PC-3 (cell line): ENCODE data around the gene OGDH. TPM values are rescaled to one million over a fixed set of nuclear protein-coding genes. Genes with fewer than 3 reads are reported as not detected.

Experiments used
- ATAC-seq: fragments of 200-7000 bp; cut with Tn5 transposase; 2 replicates; pipeline ENCODE4 v1.9.1; 2020; ENCODE audit warnings: mild to moderate bottlenecking, moderate library complexity
- BruUV-seq: library from RNA; stranded (reverse); fragments of 400-500 nt; replicated peaks from 2 replicates; lab custom pipeline; 2021; lab: Mats Ljungman, UMichigan
- CTCF ChIA-PET: fragments of 300-600 bp; sonication (Branson Sonifier 250); formaldehyde crosslinking; loops from one replicate; lab custom pipeline; 2022; ENCODE audit warnings: antibody characterized with exemption; lab: Charles Lee
- POLR2A ChIA-PET: fragments of 300-600 bp; sonication (Branson Sonifier 250); formaldehyde crosslinking; loops from one replicate; lab custom pipeline; 2022; ENCODE audit warnings: antibody characterized with exemption; ENCODE audit not compliant: unreplicated experiment; lab: Charles Lee
- DNase-seq: peaks from one replicate; pipeline ENCODE4 v3.0.0-alpha.2; 2015
- H2AFZ ChIP-seq: fragments of 300-600 bp; sonication (generic); 2 replicates; pipeline ENCODE4 v1.6.0; 2016; ENCODE audit warnings: antibody characterized with exemption, low read length
- H3F3A ChIP-seq: fragments of 300-600 bp; sonication (generic); one replicate; pipeline ENCODE4 v1.6.0; 2017; ENCODE audit warnings: antibody characterized with exemption, low read length, control low read depth, mild to moderate bottlenecking; ENCODE audit not compliant: unreplicated experiment
- H3K27ac ChIP-seq: fragments of 300-600 bp; sonication (generic); 2 replicates; pipeline ENCODE4 v1.5.1; 2016; ENCODE audit warnings: mild to moderate bottlenecking, low read length
- H3K27me3 ChIP-seq: fragments of 300-600 bp; sonication (generic); 2 replicates; pipeline ENCODE4 v1.6.1; 2016; ENCODE audit warnings: low read length, mixed read lengths
- H3K36me3 ChIP-seq: fragments of 300-600 bp; sonication (generic); 2 replicates; pipeline ENCODE4 v1.6.1; 2016; ENCODE audit warnings: low read depth, mixed run types, low read length, mixed read lengths
- H3K4me1 ChIP-seq: fragments of 300-600 bp; sonication (generic); 2 replicates; pipeline ENCODE4 v1.5.1; 2016; ENCODE audit warnings: low read length; ENCODE audit not compliant: insufficient read depth
- H3K4me2 ChIP-seq: fragments of 300-600 bp; sonication (generic); 2 replicates; pipeline ENCODE4 v1.6.0; 2016; ENCODE audit warnings: low read length
- H3K4me3 ChIP-seq: fragments of 300-600 bp; sonication (generic); 2 replicates; pipeline ENCODE4 v1.5.1; 2016; ENCODE audit warnings: mild to moderate bottlenecking, low read length, mixed read lengths
- H3K79me2 ChIP-seq: fragments of 300-600 bp; sonication (generic); 2 replicates; pipeline ENCODE4 v1.6.1; 2017; ENCODE audit warnings: low read length, mixed read lengths
- H3K9ac ChIP-seq: fragments of 300-600 bp; sonication (generic); 2 replicates; pipeline ENCODE4 v1.6.0; 2016; ENCODE audit warnings: mild to moderate bottlenecking, low read length
- H3K9me2 ChIP-seq: fragments of 300-600 bp; sonication (generic); replicated peaks from 2 replicates; pipeline ENCODE4 v1.6.1; 2016; ENCODE audit warnings: mixed run types, low read length, mixed read lengths
- H3K9me3 ChIP-seq: fragments of 300-600 bp; sonication (generic); 2 replicates; pipeline ENCODE4 v1.6.1; 2016; ENCODE audit warnings: low read length, mixed read lengths
- H4K20me1 ChIP-seq: fragments of 300-600 bp; sonication (generic); 2 replicates; pipeline ENCODE4 v1.6.1; 2016; ENCODE audit warnings: low read length, mixed read lengths
- CTCF ChIP-seq: fragments of 300-600 bp; sonication (generic); conservative IDR thresholded peaks from 2 replicates; pipeline ENCODE4 v1.5.1; 2017; ENCODE audit warnings: antibody characterized with exemption, low read depth, mild to moderate bottlenecking, low read length
- EZH2 ChIP-seq: fragments of 300-600 bp; sonication (generic); IDR thresholded peaks from one replicate; pipeline ENCODE4 v1.6.1; 2017; ENCODE audit warnings: antibody characterized with exemption, mild to moderate bottlenecking, low read length; ENCODE audit not compliant: unreplicated experiment
- EZH2phosphoT487 ChIP-seq: fragments of 300-600 bp; sonication (generic); IDR thresholded peaks from 2 replicates; pipeline ENCODE4 v1.6.1; 2018; ENCODE audit warnings: mild to moderate bottlenecking, antibody characterized with exemption, low read length, borderline replicate concordance
- intact Hi-C: fragments of 100-400 bp; cut with micrococcal nuclease; formaldehyde crosslinking; loops from 2 replicates; pipeline ENCODE4 v1.9.0; 2023
- total RNA-seq: library from RNA; depleted of rRNA; stranded (reverse); fragments of >200 nt; gene quantifications from 2 replicates; pipeline ENCODE4 v1.2.3, GENCODE V29; 2014

The OGDH gene
- total RNA-seq, 1 experiment from 2014 or later: 66.2 TPM

GRCh38 chr7:44569959-44570358, 36.5 kb upstream of the OGDH start:
- no peak overlapping the region for H2AFZ ChIP-seq
- peaks cover 23% of the 10 kb centered on the region for H3K4me1 ChIP-seq
- ATAC-seq (no peak), DNase-seq (no peak)
- H3K9me3 ChIP-seq: no peaks in the 10 kb centered on the region
- H3F3A ChIP-seq: no peaks in the 10 kb centered on the region
- BruUV-seq: no TSS peak
- CTCF ChIA-PET: no interaction called here
- peaks cover 63% of the 10 kb centered on the region for H3K36me3 ChIP-seq
- H3K27me3 ChIP-seq: no peaks in the 10 kb centered on the region
- POLR2A ChIA-PET: no interaction called here
- intact Hi-C loops: loop anchor here (5.0 kb wide), 1 partner anchor 83 kb away; no protein-coding TSS in a partner anchor
- no peaks in the 10 kb centered on the region for H3K9me2 ChIP-seq
- no peak overlapping the region for H3K27ac ChIP-seq
- TF ChIP-seq EZH2phosphoT487 (no peak), EZH2 (no peak)
- peaks cover 4% of the 10 kb centered on the region; the same call in 1 of the 2 replicates for H4K20me1 ChIP-seq
- no peak overlapping the region for H3K4me2 ChIP-seq
- H3K9ac ChIP-seq: no peak overlapping the region
- H3K79me2 ChIP-seq: peaks cover 52% of the 10 kb centered on the region
- no peak overlapping the region for H3K4me3 ChIP-seq

- ChIA-PET CTCF (no interaction called here), POLR2A (interaction anchor here (0.5 to 0.8 kb wide), 2 partner anchors 9 to 12 kb away, joined by 3 to 6 read pairs; partner anchors contain the start of gene TMED4)
- H3K27ac ChIP-seq: peak overlapping the region; percentile 66
- H4K20me1 ChIP-seq: no peaks in the 10 kb centered on the region
- ATAC-seq (no peak), DNase-seq (no peak)
- no peaks in the 10 kb centered on the region for H3K9me3 ChIP-seq
- peak overlapping the region; percentile 97 for H3K9ac ChIP-seq
- peaks cover 26% of the 10 kb centered on the region for H3K4me1 ChIP-seq
- H3K36me3 ChIP-seq: peaks cover 53% of the 10 kb centered on the region
- peak overlapping the region; percentile 96 for H3K4me2 ChIP-seq
- intact Hi-C loops: no loop called here
- no TSS peak for BruUV-seq
- peaks cover 56% of the 10 kb centered on the region for H3K79me2 ChIP-seq
- H3K4me3 ChIP-seq: peak overlapping the region; percentile 91
- TF ChIP-seq EZH2 (no peak), EZH2phosphoT487 (no peak), CTCF (no peak)
- H3K27me3 ChIP-seq: no peaks in the 10 kb centered on the region
- H3K9me2 ChIP-seq: no peaks in the 10 kb centered on the region
- no peak overlapping the region for H2AFZ ChIP-seq
- no peaks in the 10 kb centered on the region for H3F3A ChIP-seq
Measured at GRCh38 chr7:44572771-44573170, 33.7 kb upstream of the OGDH start.

GRCh38 chr7:44573464-44574286, 32.8 kb upstream of the OGDH start, which contains the start of gene DDX56:
Gene DDX56 (minus strand): TSS chr7:44573908. CDS start chr7:44573895, 13 bp downstream.
- H4K20me1 ChIP-seq: no peaks in the 10 kb centered on the region
- peaks cover 26% of the 10 kb centered on the region for H3K4me1 ChIP-seq
- peaks cover 49% of the 10 kb centered on the region for H3K36me3 ChIP-seq
- peak within 1 kb of the TSS; percentile 96 for H3K4me2 ChIP-seq
- peak; percentile 95 for ATAC-seq
- peak within 1 kb of the TSS; percentile 74 for H2AFZ ChIP-seq
- no peaks in the 10 kb centered on the region for H3K9me3 ChIP-seq
- H3K4me3 ChIP-seq: peak within 1 kb of the TSS; percentile 91
- TF ChIP-seq EZH2: no peak
- TF ChIP-seq EZH2phosphoT487: no peak
- ChIA-PET POLR2A (interaction anchor here (0.7 to 1.0 kb wide), 2 partner anchors 9 to 60 kb away, joined by 3 to 5 read pairs; partner anchors contain the start of gene TMED4), CTCF (interaction anchor here (0.6 to 1.0 kb wide), 3 partner anchors 8 to 35 kb away, joined by 3 to 6 read pairs (median 5); no protein-coding TSS in a partner anchor)
- intact Hi-C loops: no loop called here
- H3F3A ChIP-seq: no peaks in the 10 kb centered on the region
- peaks cover 61% of the 10 kb centered on the region for H3K79me2 ChIP-seq
- H3K27ac ChIP-seq: peak within 1 kb of the TSS; percentile 66
- BruUV-seq: no TSS peak
- H3K9ac ChIP-seq: peak within 1 kb of the TSS; percentile 97
- no peaks in the 10 kb centered on the region for H3K9me2 ChIP-seq
- H3K27me3 ChIP-seq: no peaks in the 10 kb centered on the region
- DNase-seq: peak; percentile 96
